Neural cell (in vitro differentiated cells): Measurements from ENCODE around the gene STK24. TPM values are rescaled to one million over a fixed set of nuclear protein-coding genes. Genes with fewer than 3 reads are reported as not detected.

Experiments
- H2AFZ ChIP-seq: fragments of 200-600, 300-800 bp; sonication (generic), shearing (Covaris generic); 2 replicates; pipeline ENCODE4 v1.6.0; 2014; ENCODE audit warnings: low read depth, mild to moderate bottlenecking, antibody characterized with exemption, low read length, moderate library complexity
- H3F3A ChIP-seq: fragments of 200-600 bp; shearing (Covaris generic); 2 replicates; pipeline ENCODE4 v1.6.1; 2016; ENCODE audit warnings: mild to moderate bottlenecking, moderate library complexity, mixed read lengths, antibody characterized with exemption, low read length; ENCODE audit not compliant: insufficient read depth, poor library complexity, severe bottlenecking
- H3K27ac ChIP-seq: fragments of 200-600, 300-800 bp; sonication (generic), shearing (Covaris generic); 2 replicates; pipeline ENCODE4 v1.5.1; 2014; ENCODE audit warnings: mild to moderate bottlenecking, low read length, moderate library complexity
- H3K27me3 ChIP-seq: fragments of 300-800, 200-600 bp; sonication (generic), shearing (Covaris generic); 2 replicates; pipeline ENCODE4 v1.6.0; 2014; ENCODE audit warnings: mild to moderate bottlenecking, low read depth, low read length, moderate library complexity; ENCODE audit not compliant: insufficient read depth
- H3K36me3 ChIP-seq: fragments of 300-800, 200-600 bp; sonication (generic), shearing (Covaris generic); 2 replicates; pipeline ENCODE4 v1.5.1; 2014; ENCODE audit warnings: mild to moderate bottlenecking, antibody characterized with exemption, low read length, moderate library complexity; ENCODE audit not compliant: insufficient read depth
- H3K4me2 ChIP-seq: fragments of 300-800, 200-600 bp; sonication (generic), shearing (Covaris generic); 2 replicates; pipeline ENCODE4 v1.6.0; 2014; ENCODE audit warnings: mild to moderate bottlenecking, low read length
- H3K4me3 ChIP-seq: fragments of 300-800, 200-600 bp; sonication (generic), shearing (Covaris generic); 2 replicates; pipeline ENCODE4 v1.5.1; 2014; ENCODE audit warnings: mild to moderate bottlenecking, low read length, moderate library complexity
- H3K79me2 ChIP-seq: fragments of 200-600 bp; shearing (Covaris generic); replicated peaks from 2 replicates; pipeline ENCODE4 v1.6.0; 2014; ENCODE audit warnings: mild to moderate bottlenecking, low read length, moderate library complexity; ENCODE audit not compliant: insufficient read depth
- H3K9ac ChIP-seq: fragments of 300-800, 200-600 bp; sonication (generic), shearing (Covaris generic); 2 replicates; pipeline ENCODE4 v1.6.1; 2016; ENCODE audit warnings: mild to moderate bottlenecking, low read length, mixed read lengths
- H3K9me2 ChIP-seq: fragments of 200-600 bp; shearing (Covaris generic); 2 replicates; pipeline ENCODE4 v1.6.1; 2016; ENCODE audit warnings: mild to moderate bottlenecking, low read length, mixed read lengths; ENCODE audit not compliant: insufficient read depth
- H3K9me3 ChIP-seq: fragments of 200-600, 300-800 bp; sonication (generic), shearing (Covaris generic); 2 replicates; pipeline ENCODE4 v1.6.1; 2016; ENCODE audit warnings: mild to moderate bottlenecking, mixed run types, low read length, moderate library complexity, mixed read lengths
- H4K20me1 ChIP-seq: fragments of 200-600 bp; shearing (Covaris generic); 2 replicates; pipeline ENCODE4 v1.6.1; 2016; ENCODE audit warnings: mild to moderate bottlenecking, mixed run types; ENCODE audit not compliant: insufficient read depth
- CTCF ChIP-seq: fragments of 450-650 bp; IDR thresholded peaks from 2 replicates; pipeline ENCODE4 v1.5.1; 2014; ENCODE audit warnings: antibody characterized with exemption, mild to moderate bottlenecking, moderate library complexity; ENCODE audit not compliant: poor library complexity, severe bottlenecking
- EP300 ChIP-seq: fragments of 450-650 bp; conservative IDR thresholded peaks from 2 replicates; pipeline ENCODE4 v1.6.1; 2014; ENCODE audit warnings: antibody characterized with exemption, mild to moderate bottlenecking, moderate library complexity; ENCODE audit not compliant: poor library complexity, severe bottlenecking
- EZH2 ChIP-seq: fragments of 200-600, 300-800 bp; shearing (Covaris generic), sonication (generic); IDR thresholded peaks from 2 replicates; pipeline ENCODE4 v1.6.1; 2014; ENCODE audit warnings: antibody characterized with exemption, low read length, borderline replicate concordance, mild to moderate bottlenecking; ENCODE audit not compliant: insufficient read depth, poor library complexity, severe bottlenecking
- MXI1 ChIP-seq: fragments of 450-650 bp; conservative IDR thresholded peaks from 2 replicates; pipeline ENCODE4 v1.6.1; 2014; ENCODE audit warnings: antibody characterized with exemption, mild to moderate bottlenecking; ENCODE audit not compliant: poor library complexity, severe bottlenecking
- POLR2AphosphoS5 ChIP-seq: IDR thresholded peaks from 2 replicates; pipeline ENCODE4 v1.6.1; 2012
- RAD21 ChIP-seq: fragments of 450-650 bp; conservative IDR thresholded peaks from 2 replicates; pipeline ENCODE4 v1.6.1; 2014; ENCODE audit warnings: antibody characterized with exemption, mild to moderate bottlenecking, moderate library complexity
- REST ChIP-seq: IDR thresholded peaks from 2 replicates; pipeline ENCODE4 v1.6.1; 2012; ENCODE audit warnings: borderline replicate concordance
- SMC3 ChIP-seq: fragments of 450-650 bp; conservative IDR thresholded peaks from 2 replicates; pipeline ENCODE4 v1.6.1; 2014; ENCODE audit warnings: antibody characterized with exemption, mild to moderate bottlenecking, moderate library complexity; ENCODE audit not compliant: poor library complexity
- TAF1 ChIP-seq: IDR thresholded peaks from 2 replicates; pipeline ENCODE4 v1.6.1; 2012; ENCODE audit warnings: low read depth
- polyA plus RNA-seq: library from polyadenylated mRNA; depleted of rRNA; stranded (reverse); fragments of >200 nt; gene quantifications from 2 replicates; pipeline ENCODE4 v1.2.3, GENCODE V29; 2014

STK24 gene
- polyA plus RNA-seq, 1 donor from 2014 or later: 66.0 TPM

GRCh38 chr13:98613591-98613990 is 36.7 kb upstream of the STK24 start:
- H3K9me2 ChIP-seq: no peaks in the 10 kb centered on the region
- H3K4me2 ChIP-seq: no peak overlapping the region
- H3K36me3 ChIP-seq: no peaks in the 10 kb centered on the region
- no peaks in the 10 kb centered on the region for H3F3A ChIP-seq
- H3K27me3 ChIP-seq: no peaks in the 10 kb centered on the region
- no peak overlapping the region for H3K9ac ChIP-seq
- no peak overlapping the region for H3K4me3 ChIP-seq
- H3K79me2 ChIP-seq: no peaks in the 10 kb centered on the region
- no peaks in the 10 kb centered on the region for H4K20me1 ChIP-seq
- TF ChIP-seq TAF1: no peak
- TF ChIP-seq CTCF: no peak
- no peak for TF ChIP-seq MXI1
- no peak for TF ChIP-seq REST
- no peak for TF ChIP-seq EP300
- no peak for TF ChIP-seq POLR2AphosphoS5
- no peak for TF ChIP-seq EZH2
- TF ChIP-seq SMC3: no peak
- no peak overlapping the region for H2AFZ ChIP-seq
- no peaks in the 10 kb centered on the region for H3K9me3 ChIP-seq
- no peak overlapping the region for H3K27ac ChIP-seq

GRCh38 chr13:98609756-98610155 is 32.8 kb upstream of the STK24 start:
- H3K79me2 ChIP-seq: no peaks in the 10 kb centered on the region
- H3K9me3 ChIP-seq: no peaks in the 10 kb centered on the region
- H2AFZ ChIP-seq: no peak overlapping the region
- no peaks in the 10 kb centered on the region for H3F3A ChIP-seq
- H3K4me3 ChIP-seq: no peak overlapping the region
- H3K27me3 ChIP-seq: no peaks in the 10 kb centered on the region
- no peaks in the 10 kb centered on the region for H3K36me3 ChIP-seq
- H3K27ac ChIP-seq: no peak overlapping the region
- H4K20me1 ChIP-seq: no peaks in the 10 kb centered on the region
- no peak for TF ChIP-seq REST
- TF ChIP-seq EP300: no peak
- no peak for TF ChIP-seq CTCF
- no peak for TF ChIP-seq TAF1
- no peak for TF ChIP-seq MXI1
- TF ChIP-seq RAD21: no peak
- TF ChIP-seq SMC3: no peak
- no peak for TF ChIP-seq EZH2
- TF ChIP-seq POLR2AphosphoS5: no peak
- H3K9me2 ChIP-seq: no peaks in the 10 kb centered on the region
- H3K4me2 ChIP-seq: no peak overlapping the region
- H3K9ac ChIP-seq: no peak overlapping the region
